SK-N-SH treated with all-trans-retinoic acid at 6 μM for 48 hours (cell line): ENCODE data around the gene CDKL2.
"Not testable (repeated sequence)": the region's sequence is repeated elsewhere in the genome, so short reads cannot be mapped to it uniquely, and the experiment has no call there.

Source experiments
- ATAC-seq: fragments of 200-7000 bp; cut with Tn5 transposase; 3 replicates; pipeline ENCODE4 v1.9.1; 2020; ENCODE audit warnings: mild to moderate bottlenecking, moderate library complexity
- ARNTL ChIP-seq: fragments of 450-650 bp; formaldehyde crosslinking; IDR thresholded peaks from 2 replicates; pipeline ENCODE4 v1.5.0; 2020; ENCODE audit warnings: low read depth, mild to moderate bottlenecking, moderate library complexity, borderline replicate concordance
- BACH2 ChIP-seq: fragments of 250-450 bp; sonication (Bioruptor Pico); IDR thresholded peaks from 2 replicates; pipeline ENCODE4 v1.9.0; 2021; ENCODE audit warnings: mild to moderate bottlenecking, borderline replicate concordance
- CSDC2 ChIP-seq: fragments of 250-450 bp; sonication (Bioruptor Pico); IDR thresholded peaks from 2 replicates; pipeline ENCODE4 v1.5.0; 2020; ENCODE audit warnings: mild to moderate bottlenecking, moderate library complexity
- ESRRG ChIP-seq: fragments of 250-450 bp; sonication (Bioruptor Pico); IDR thresholded peaks from 2 replicates; pipeline ENCODE4 v1.6.1; 2021; ENCODE audit warnings: mild to moderate bottlenecking
- ISL1 ChIP-seq: fragments of 250-450 bp; sonication (Bioruptor Pico); IDR thresholded peaks from 2 replicates; pipeline ENCODE4 v2.1.2; 2022; ENCODE audit warnings: mild to moderate bottlenecking, moderate library complexity
- OSR1 ChIP-seq: fragments of 250-450 bp; sonication (Bioruptor Pico); IDR thresholded peaks from 2 replicates; pipeline ENCODE4 v1.8.0; 2022; ENCODE audit warnings: moderate library complexity, mild to moderate bottlenecking, inconsistent platforms
- POU6F1 ChIP-seq: fragments of 250-450 bp; sonication (Bioruptor Pico); IDR thresholded peaks from 2 replicates; pipeline ENCODE4 v1.8.0; 2021; ENCODE audit warnings: low read depth, mild to moderate bottlenecking, moderate library complexity, borderline replicate concordance
- PPARA ChIP-seq: fragments of 250-450 bp; sonication (Bioruptor Pico); IDR thresholded peaks from 2 replicates; pipeline ENCODE4 v1.5.0; 2020; ENCODE audit warnings: mild to moderate bottlenecking, borderline replicate concordance
- RARB ChIP-seq: fragments of 250-450 bp; sonication (Bioruptor Pico); IDR thresholded peaks from 2 replicates; pipeline ENCODE4 v1.8.0; 2021; ENCODE audit warnings: mild to moderate bottlenecking, moderate library complexity
- SNAI2 ChIP-seq: fragments of 250-450 bp; sonication (Bioruptor Pico); IDR thresholded peaks from 2 replicates; pipeline ENCODE4 v1.5.0; 2020; ENCODE audit warnings: mild to moderate bottlenecking, moderate library complexity
- TCF4 ChIP-seq: fragments of 250-450 bp; sonication (Bioruptor Pico); IDR thresholded peaks from 2 replicates; pipeline ENCODE4 v1.8.0; 2021; ENCODE audit warnings: mild to moderate bottlenecking, moderate library complexity, borderline replicate concordance
- TOX ChIP-seq: fragments of 250-450 bp; sonication (Bioruptor Pico); IDR thresholded peaks from 2 replicates; pipeline ENCODE4 v1.8.0; 2021; ENCODE audit warnings: mild to moderate bottlenecking, moderate library complexity, borderline replicate concordance
- ZC3H10 ChIP-seq: fragments of 250-450 bp; sonication (Bioruptor Pico); IDR thresholded peaks from 2 replicates; pipeline ENCODE4 v1.5.1; 2021; ENCODE audit warnings: mild to moderate bottlenecking, moderate library complexity
- ZFP3 ChIP-seq: fragments of 250-450 bp; sonication (Bioruptor Pico); IDR thresholded peaks from 2 replicates; pipeline ENCODE4 v1.5.0; 2020; ENCODE audit warnings: mild to moderate bottlenecking, moderate library complexity
- ZNF70 ChIP-seq: fragments of 450-650 bp; formaldehyde crosslinking; IDR thresholded peaks from 2 replicates; pipeline ENCODE4 v1.5.0; 2020; ENCODE audit warnings: mild to moderate bottlenecking, moderate library complexity
- ZNF8 ChIP-seq: fragments of 450-650 bp; formaldehyde crosslinking; IDR thresholded peaks from 2 replicates; pipeline ENCODE4 v1.5.0; 2020; ENCODE audit warnings: mild to moderate bottlenecking, moderate library complexity
- TF ChIP-seq, protein P1 (sequence below): fragments of 250-450 bp; sonication (Bioruptor Pico); IDR thresholded peaks from 2 replicates; pipeline ENCODE4 v1.5.1; 2021; ENCODE audit warnings: mild to moderate bottlenecking, moderate library complexity
- TF ChIP-seq, protein P2 (sequence below): fragments of 250-450 bp; sonication (Bioruptor Pico); IDR thresholded peaks from 2 replicates; pipeline ENCODE4 v1.8.0; 2020; ENCODE audit warnings: mild to moderate bottlenecking, moderate library complexity, borderline replicate concordance
- TF ChIP-seq, protein P3 (sequence below): fragments of 250-450 bp; sonication (Bioruptor Pico); IDR thresholded peaks from 2 replicates; pipeline ENCODE4 v1.5.0; 2020; ENCODE audit warnings: mild to moderate bottlenecking, moderate library complexity
- TF ChIP-seq, protein P4 (sequence below): fragments of 250-450 bp; sonication (Bioruptor Pico); IDR thresholded peaks from 2 replicates; pipeline ENCODE4 v1.5.1; 2020; ENCODE audit warnings: low read depth, mild to moderate bottlenecking, moderate library complexity

CDKL2 gene

GRCh38 chr4:75666299-75666698 lies 36.0 kb upstream of the CDKL2 start:
- ATAC-seq = no peak
- TF ChIP-seq RARB (CRISPR knock-in tag) (no peak), ZNF70 (CRISPR knock-in tag) (no peak)
- TF ChIP-seq, protein P1, sequence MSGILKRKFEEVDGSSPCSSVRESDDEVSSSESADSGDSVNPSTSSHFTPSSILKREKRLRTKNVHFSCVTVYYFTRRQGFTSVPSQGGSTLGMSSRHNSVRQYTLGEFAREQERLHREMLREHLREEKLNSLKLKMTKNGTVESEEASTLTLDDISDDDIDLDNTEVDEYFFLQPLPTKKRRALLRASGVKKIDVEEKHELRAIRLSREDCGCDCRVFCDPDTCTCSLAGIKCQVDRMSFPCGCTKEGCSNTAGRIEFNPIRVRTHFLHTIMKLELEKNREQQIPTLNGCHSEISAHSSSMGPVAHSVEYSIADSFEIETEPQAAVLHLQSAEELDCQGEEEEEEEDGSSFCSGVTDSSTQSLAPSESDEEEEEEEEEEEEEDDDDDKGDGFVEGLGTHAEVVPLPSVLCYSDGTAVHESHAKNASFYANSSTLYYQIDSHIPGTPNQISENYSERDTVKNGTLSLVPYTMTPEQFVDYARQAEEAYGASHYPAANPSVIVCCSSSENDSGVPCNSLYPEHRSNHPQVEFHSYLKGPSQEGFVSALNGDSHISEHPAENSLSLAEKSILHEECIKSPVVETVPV (CRISPR knock-in tag) = no peak

DNA sequence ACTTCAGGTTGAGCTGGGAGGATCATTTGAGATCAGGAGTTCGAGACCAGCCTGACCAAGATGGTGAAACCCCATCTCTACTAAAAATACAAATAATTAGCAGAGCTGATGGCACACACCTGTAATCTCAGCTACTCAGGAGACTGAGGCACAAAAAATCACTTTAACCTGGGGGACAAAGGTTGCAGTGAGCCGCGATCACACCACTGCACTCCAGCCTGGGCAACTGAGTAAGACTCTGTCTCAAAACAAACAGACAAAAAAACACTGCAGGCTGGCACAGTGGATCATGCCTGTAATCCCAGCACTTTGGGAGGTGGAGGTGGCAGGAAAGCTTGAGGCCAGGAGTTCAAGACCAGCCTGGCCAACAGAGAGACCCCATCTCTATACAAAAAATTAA lies 34.3 kb upstream of the CDKL2 start:
- ATAC-seq = not testable (repeated sequence)

DNA sequence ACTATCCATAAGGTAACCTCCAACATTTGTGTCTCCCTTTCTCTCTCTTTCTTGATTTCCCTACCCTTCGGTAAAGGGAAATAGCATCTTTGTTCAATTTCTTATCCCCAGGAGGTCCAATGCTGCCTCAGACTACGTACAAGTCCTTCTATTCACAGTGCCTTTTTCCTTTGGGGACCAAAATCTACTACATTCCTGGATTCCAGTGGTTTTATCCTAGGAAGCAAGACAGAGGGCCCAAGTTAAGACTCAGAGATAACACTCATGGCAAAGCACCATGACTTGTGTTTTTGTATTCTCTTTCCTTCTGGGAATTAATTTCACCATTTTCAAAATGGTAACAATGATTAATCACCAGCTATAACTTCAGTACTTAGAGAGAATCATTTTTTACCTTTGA lies 32.3 kb upstream of the CDKL2 start:
- ATAC-seq = no peak

More for the DNA sequence above, 32.3 kb upstream of the CDKL2 start:
- no peak for TF ChIP-seq ZC3H10 (CRISPR knock-in tag)
- no peak for TF ChIP-seq PPARA (CRISPR knock-in tag)
- TF ChIP-seq ZFP3 (CRISPR knock-in tag) = no peak
- TF ChIP-seq OSR1 (CRISPR knock-in tag) = no peak
- TF ChIP-seq, protein P1 (CRISPR knock-in tag) = no peak
- no peak for TF ChIP-seq TCF4
- TF ChIP-seq RARB (CRISPR knock-in tag) = no peak
- no peak for TF ChIP-seq SNAI2
- TF ChIP-seq CSDC2 = no peak
- TF ChIP-seq, protein P2, sequence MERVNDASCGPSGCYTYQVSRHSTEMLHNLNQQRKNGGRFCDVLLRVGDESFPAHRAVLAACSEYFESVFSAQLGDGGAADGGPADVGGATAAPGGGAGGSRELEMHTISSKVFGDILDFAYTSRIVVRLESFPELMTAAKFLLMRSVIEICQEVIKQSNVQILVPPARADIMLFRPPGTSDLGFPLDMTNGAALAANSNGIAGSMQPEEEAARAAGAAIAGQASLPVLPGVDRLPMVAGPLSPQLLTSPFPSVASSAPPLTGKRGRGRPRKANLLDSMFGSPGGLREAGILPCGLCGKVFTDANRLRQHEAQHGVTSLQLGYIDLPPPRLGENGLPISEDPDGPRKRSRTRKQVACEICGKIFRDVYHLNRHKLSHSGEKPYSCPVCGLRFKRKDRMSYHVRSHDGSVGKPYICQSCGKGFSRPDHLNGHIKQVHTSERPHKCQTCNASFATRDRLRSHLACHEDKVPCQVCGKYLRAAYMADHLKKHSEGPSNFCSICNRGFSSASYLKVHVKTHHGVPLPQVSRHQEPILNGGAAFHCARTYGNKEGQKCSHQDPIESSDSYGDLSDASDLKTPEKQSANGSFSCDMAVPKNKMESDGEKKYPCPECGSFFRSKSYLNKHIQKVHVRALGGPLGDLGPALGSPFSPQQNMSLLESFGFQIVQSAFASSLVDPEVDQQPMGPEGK (CRISPR knock-in tag) = no peak
- TF ChIP-seq BACH2 (CRISPR knock-in tag) = no peak
- TF ChIP-seq, protein P3, sequence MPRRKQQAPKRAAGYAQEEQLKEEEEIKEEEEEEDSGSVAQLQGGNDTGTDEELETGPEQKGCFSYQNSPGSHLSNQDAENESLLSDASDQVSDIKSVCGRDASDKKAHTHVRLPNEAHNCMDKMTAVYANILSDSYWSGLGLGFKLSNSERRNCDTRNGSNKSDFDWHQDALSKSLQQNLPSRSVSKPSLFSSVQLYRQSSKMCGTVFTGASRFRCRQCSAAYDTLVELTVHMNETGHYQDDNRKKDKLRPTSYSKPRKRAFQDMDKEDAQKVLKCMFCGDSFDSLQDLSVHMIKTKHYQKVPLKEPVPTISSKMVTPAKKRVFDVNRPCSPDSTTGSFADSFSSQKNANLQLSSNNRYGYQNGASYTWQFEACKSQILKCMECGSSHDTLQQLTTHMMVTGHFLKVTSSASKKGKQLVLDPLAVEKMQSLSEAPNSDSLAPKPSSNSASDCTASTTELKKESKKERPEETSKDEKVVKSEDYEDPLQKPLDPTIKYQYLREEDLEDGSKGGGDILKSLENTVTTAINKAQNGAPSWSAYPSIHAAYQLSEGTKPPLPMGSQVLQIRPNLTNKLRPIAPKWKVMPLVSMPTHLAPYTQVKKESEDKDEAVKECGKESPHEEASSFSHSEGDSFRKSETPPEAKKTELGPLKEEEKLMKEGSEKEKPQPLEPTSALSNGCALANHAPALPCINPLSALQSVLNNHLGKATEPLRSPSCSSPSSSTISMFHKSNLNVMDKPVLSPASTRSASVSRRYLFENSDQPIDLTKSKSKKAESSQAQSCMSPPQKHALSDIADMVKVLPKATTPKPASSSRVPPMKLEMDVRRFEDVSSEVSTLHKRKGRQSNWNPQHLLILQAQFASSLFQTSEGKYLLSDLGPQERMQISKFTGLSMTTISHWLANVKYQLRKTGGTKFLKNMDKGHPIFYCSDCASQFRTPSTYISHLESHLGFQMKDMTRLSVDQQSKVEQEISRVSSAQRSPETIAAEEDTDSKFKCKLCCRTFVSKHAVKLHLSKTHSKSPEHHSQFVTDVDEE (CRISPR knock-in tag) = no peak
- no peak for TF ChIP-seq POU6F1
- no peak for TF ChIP-seq TOX (CRISPR knock-in tag)
- TF ChIP-seq, protein P4, sequence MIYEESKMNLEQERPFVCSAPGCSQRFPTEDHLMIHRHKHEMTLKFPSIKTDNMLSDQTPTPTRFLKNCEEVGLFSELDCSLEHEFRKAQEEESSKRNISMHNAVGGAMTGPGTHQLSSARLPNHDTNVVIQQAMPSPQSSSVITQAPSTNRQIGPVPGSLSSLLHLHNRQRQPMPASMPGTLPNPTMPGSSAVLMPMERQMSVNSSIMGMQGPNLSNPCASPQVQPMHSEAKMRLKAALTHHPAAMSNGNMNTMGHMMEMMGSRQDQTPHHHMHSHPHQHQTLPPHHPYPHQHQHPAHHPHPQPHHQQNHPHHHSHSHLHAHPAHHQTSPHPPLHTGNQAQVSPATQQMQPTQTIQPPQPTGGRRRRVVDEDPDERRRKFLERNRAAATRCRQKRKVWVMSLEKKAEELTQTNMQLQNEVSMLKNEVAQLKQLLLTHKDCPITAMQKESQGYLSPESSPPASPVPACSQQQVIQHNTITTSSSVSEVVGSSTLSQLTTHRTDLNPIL (CRISPR knock-in tag) = no peak
- TF ChIP-seq ARNTL = no peak
- TF ChIP-seq ISL1 (CRISPR knock-in tag) = no peak
- TF ChIP-seq ZNF8 (CRISPR knock-in tag) = no peak
- no peak for TF ChIP-seq ESRRG (CRISPR knock-in tag)
- TF ChIP-seq, all 23 proteins: peak for 0
